BE2C (cell line): ENCODE results near the gene LRFN2.

Source experiments
- DNase-seq: peaks from one replicate; pipeline ENCODE4 v3.0.0-alpha.2; 2020
- H3K27me3 ChIP-seq: fragments of 250-450 bp; sonication (Bioruptor Pico); 2 replicates; pipeline ENCODE4 v1.5.1; 2020; ENCODE audit warnings: mild to moderate bottlenecking
- H3K36me3 ChIP-seq: fragments of 250-450 bp; sonication (Bioruptor Pico); 2 replicates; pipeline ENCODE4 v1.5.1; 2020; ENCODE audit warnings: mild to moderate bottlenecking
- H3K4me1 ChIP-seq: fragments of 250-450 bp; sonication (Bioruptor Pico); 2 replicates; pipeline ENCODE4 v1.5.1; 2020
- H3K4me3 ChIP-seq: 2 replicates; pipeline ENCODE4 v1.5.1; 2011; ENCODE audit warnings: low read depth, low read length
- H3K9me3 ChIP-seq: fragments of 250-450 bp; sonication (Bioruptor Pico); 2 replicates; pipeline ENCODE4 v1.5.1; 2020
- CTCF ChIP-seq: IDR thresholded peaks from 2 replicates; pipeline ENCODE4 v1.5.1; 2012; ENCODE audit warnings: mild to moderate bottlenecking, low read depth, low read length

Gene LRFN2

GRCh38 chr6:40558102-40558501, 29.1 kb downstream of the LRFN2 start:
- TF ChIP-seq CTCF = no peak
- no peaks in the 10 kb centered on the region for H3K36me3 ChIP-seq
- H3K27me3 ChIP-seq = no peaks in the 10 kb centered on the region
- H3K9me3 ChIP-seq = no peaks in the 10 kb centered on the region
- no peaks in the 10 kb centered on the region for H3K4me1 ChIP-seq
- no peak overlapping the region for H3K4me3 ChIP-seq
- DNase-seq = no peak

GRCh38 chr6:40556881-40557280, 30.3 kb downstream of the LRFN2 start:
- Histone ChIP-seq H3K4me1 (no peaks in the 10 kb centered on the region), H3K9me3 (no peaks in the 10 kb centered on the region), H3K27me3 (no peaks in the 10 kb centered on the region), H3K36me3 (no peaks in the 10 kb centered on the region), H3K4me3 (no peak overlapping the region)
- TF ChIP-seq CTCF = no peak
- DNase-seq = no peak

- Histone ChIP-seq H3K27me3 (no peaks in the 10 kb centered on the region), H3K4me1 (no peaks in the 10 kb centered on the region), H3K4me3 (no peak overlapping the region), H3K36me3 (no peaks in the 10 kb centered on the region), H3K9me3 (no peaks in the 10 kb centered on the region)
- TF ChIP-seq CTCF = no peak
- no peak for DNase-seq
These were observed 31.1 kb downstream of the LRFN2 start for GRCh38 chr6:40556023-40556422.

- Histone ChIP-seq H3K9me3 (no peaks in the 10 kb centered on the region), H3K27me3 (no peaks in the 10 kb centered on the region), H3K4me3 (no peak overlapping the region), H3K4me1 (no peaks in the 10 kb centered on the region), H3K36me3 (no peaks in the 10 kb centered on the region)
- TF ChIP-seq CTCF = no peak
- no peak for DNase-seq
These were observed 32.1 kb downstream of the LRFN2 start for GRCh38 chr6:40555092-40555491.

DNA sequence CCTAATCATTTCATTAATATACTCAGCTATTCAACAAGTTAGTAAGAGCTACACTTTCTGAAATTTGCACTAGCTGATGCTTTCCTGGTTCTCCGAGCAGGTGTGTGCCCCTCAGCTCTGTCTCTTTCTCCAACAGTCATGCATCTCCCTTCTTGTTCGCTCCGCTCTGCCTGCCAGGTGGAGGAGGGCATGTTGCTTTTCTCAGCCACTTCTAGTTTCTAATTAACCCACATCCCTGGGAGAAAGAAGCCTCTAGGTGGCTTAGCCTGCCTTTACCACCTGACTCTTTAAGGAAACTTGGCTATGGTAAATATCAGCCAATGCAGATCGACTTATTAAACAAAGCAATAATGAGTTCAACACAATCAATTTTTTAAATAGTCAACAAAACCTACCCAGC, 34.2 kb downstream of the LRFN2 start:
- TF ChIP-seq CTCF = no peak
- DNase-seq = no peak
- Histone ChIP-seq H3K4me3 (no peak overlapping the region), H3K36me3 (no peaks in the 10 kb centered on the region), H3K4me1 (no peaks in the 10 kb centered on the region), H3K27me3 (no peaks in the 10 kb centered on the region), H3K9me3 (no peaks in the 10 kb centered on the region)

- Histone ChIP-seq H3K9me3 (no peaks in the 10 kb centered on the region), H3K4me3 (no peak overlapping the region), H3K36me3 (no peaks in the 10 kb centered on the region), H3K4me1 (no peaks in the 10 kb centered on the region), H3K27me3 (no peaks in the 10 kb centered on the region)
- no peak for DNase-seq
- no peak for TF ChIP-seq CTCF
These were observed 35.1 kb downstream of the LRFN2 start for GRCh38 chr6:40551966-40552505.
